Cardiac fibroblast (primary cell): Measurements from ENCODE around the gene SLC12A3.

Experiments used
- DNase-seq, 2 donors: peaks; one replicate each; pipeline versions ENCODE4 v3.0.0 to v3.0.0-alpha.2; 2010; ENCODE audit warnings: low read depth in 2 of 2
- H3K4me3 ChIP-seq, 2 donors: replicated peaks in 1 of 2; 1 replicate in 1 of 2; 2 replicates in 1 of 2; pipeline ENCODE4 v1.5.1; 2011; ENCODE audit warnings: low read depth in 2 of 2, low read length in 2 of 2, mild to moderate bottlenecking in 2 of 2, moderate library complexity in 1 of 2
- CTCF ChIP-seq: IDR thresholded peaks from one replicate; pipeline ENCODE4 v1.5.1; 2011; ENCODE audit warnings: low read depth, mild to moderate bottlenecking, low read length, inconsistent platforms

SLC12A3 gene

GRCh38 chr16:56947604-56947995 is 82.6 kb downstream of the SLC12A3 start:
- no peak overlapping the region for H3K4me3 ChIP-seq
- DNase-seq = no peak
- TF ChIP-seq CTCF = no peak

GRCh38 chr16:56948234-56948633 is 83.2 kb downstream of the SLC12A3 start:
- DNase-seq = no peak
- no peak overlapping the region for H3K4me3 ChIP-seq
- TF ChIP-seq CTCF = no peak

GRCh38 chr16:56950051-56950450 is 85.0 kb downstream of the SLC12A3 start:
- no peak for DNase-seq
- no peak for TF ChIP-seq CTCF
- H3K4me3 ChIP-seq = no peak overlapping the region

GRCh38 chr16:56950455-56950854 is 85.4 kb downstream of the SLC12A3 start:
- TF ChIP-seq CTCF = no peak
- DNase-seq = no peak
- no peak overlapping the region for H3K4me3 ChIP-seq

GRCh38 chr16:56950881-56951771 is 86.1 kb downstream of the SLC12A3 start:
- DNase-seq = peak; percentile 63 to 69
- peak; percentile 81 for TF ChIP-seq CTCF
- no peak overlapping the region for H3K4me3 ChIP-seq

- H3K4me3 ChIP-seq = no peak overlapping the region
- DNase-seq = no peak
- no peak for TF ChIP-seq CTCF
Observed at GRCh38 chr16:56953006-56953405, 88.0 kb downstream of the SLC12A3 start.
